OCI-LY1 (cell line): ENCODE data around the gene COL4A4.

Source experiments
- CTCF ChIP-seq: fragments of 200-600 bp; sonication (generic), shearing (Covaris generic); IDR thresholded peaks from 2 replicates; pipeline ENCODE4 v1.5.1; 2017; ENCODE audit warnings: mild to moderate bottlenecking, antibody characterized with exemption, low read length, moderate library complexity, mixed read lengths
- EZH2 ChIP-seq: fragments of 200-600 bp; sonication (generic), shearing (Covaris generic); IDR thresholded peaks from 2 replicates; pipeline ENCODE4 v1.8.0; 2017; ENCODE audit warnings: borderline replicate concordance, mixed run types, mild to moderate bottlenecking, antibody characterized with exemption, low read length, moderate library complexity, mixed read lengths

DNA sequence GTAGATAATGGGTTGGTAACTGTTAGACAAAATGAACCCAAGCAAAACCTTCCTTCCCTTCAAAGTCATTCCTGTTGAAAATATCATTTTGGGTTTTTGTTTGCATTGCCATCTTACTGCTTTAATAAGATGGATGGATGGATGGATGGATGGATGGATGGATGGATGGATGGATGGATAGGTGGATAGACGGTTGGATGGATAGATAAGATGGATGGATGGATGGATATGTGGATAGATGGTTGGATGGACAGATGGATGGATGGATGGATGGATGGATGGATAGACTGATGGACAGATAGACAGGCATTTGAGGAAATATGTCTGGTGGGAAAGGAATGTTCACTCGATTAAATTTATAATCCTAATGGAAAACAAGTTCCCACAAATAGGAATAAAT is 133.2 kb downstream of the COL4A4 start:
- TF ChIP-seq EZH2 (no peak), CTCF (no peak)
